HuH-7 (cell line): Measurements from ENCODE around the gene DYNC1I1.

ENCODE experiments used
- DNase-seq: peaks from one replicate; pipeline ENCODE4 v3.0.0; 2011; ENCODE audit warnings: low spot score

DYNC1I1 gene

DNA sequence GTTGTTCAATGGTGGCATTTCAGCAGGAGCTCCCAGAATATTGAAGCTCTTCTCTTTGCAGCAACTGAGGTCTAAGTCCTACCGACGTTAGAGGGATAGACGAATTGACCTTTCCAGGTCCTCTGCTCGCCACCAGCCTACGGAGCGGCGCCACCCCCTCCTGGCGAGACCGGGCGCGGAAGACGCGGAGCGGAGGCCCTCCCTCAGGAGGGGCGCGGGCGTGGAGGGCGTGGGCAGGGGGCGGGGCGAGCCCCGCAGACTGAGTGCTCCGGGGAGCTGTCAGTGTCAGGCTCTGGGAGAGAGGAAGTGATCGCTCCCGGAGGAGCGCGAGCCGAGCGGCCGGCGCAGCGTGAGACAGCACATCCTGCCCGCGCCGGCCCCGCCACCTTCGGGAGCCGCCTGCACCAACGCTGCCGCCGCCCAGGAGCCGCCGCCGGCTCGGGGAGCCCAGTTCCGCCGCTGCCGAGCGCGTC lies at the start of gene DYNC1I1:
Gene DYNC1I1, plus strand, starts transcription at position 257 of the 473 bp plus-strand sequence. CDS start 32,176 bp downstream, outside the sequence.
- DNase-seq, result peak; percentile 80

DNA sequence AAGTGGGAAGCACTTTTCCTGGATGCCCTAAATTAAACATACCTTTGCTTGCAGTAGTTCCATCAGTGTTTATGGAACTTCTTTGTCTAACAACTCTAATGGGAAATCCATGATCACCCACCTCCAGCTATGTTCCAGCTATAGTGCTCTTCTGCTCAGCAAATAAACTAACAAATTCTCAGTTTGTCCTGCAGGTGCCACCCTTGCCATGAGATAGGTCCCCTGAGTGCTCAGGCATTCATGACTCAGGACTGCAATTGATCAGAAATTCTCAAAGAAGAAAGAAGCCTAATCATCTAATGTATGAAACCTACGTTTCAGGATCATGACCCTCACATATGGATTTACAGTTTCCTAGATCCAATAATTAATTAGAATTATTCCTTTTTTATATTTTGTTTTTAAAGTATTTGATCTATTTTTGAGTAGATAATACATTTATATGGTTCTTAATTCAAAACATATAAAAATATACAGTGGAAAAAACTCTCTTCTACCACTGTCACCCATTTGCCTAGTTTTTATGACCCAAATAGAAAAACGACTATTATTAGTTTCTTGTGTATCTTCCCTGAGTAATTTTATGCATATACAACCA lies 48.7 kb upstream of the DYNC1I1 start:
- DNase-seq, result peak; percentile 46

DNA sequence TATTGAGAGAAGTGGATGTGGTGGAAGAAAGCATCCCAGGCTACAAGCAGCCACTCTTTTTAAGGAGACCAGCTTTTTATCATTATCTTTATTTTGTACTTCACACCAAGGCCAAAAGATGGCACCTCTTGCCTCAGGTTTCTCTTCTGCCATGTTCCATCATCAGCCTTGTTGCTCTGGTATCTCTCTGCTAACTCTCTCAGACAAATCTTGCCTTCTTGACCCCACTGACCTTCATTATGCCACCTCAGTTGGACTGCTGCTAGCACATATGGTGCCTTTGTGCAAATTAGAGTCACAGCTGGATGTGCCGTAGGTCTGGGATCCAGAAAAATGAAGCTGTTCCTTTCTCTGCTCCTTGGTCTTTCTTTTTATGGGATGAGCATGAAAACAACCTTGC lies 47.1 kb upstream of the DYNC1I1 start:
- DNase-seq, result peak; percentile 10

DNA sequence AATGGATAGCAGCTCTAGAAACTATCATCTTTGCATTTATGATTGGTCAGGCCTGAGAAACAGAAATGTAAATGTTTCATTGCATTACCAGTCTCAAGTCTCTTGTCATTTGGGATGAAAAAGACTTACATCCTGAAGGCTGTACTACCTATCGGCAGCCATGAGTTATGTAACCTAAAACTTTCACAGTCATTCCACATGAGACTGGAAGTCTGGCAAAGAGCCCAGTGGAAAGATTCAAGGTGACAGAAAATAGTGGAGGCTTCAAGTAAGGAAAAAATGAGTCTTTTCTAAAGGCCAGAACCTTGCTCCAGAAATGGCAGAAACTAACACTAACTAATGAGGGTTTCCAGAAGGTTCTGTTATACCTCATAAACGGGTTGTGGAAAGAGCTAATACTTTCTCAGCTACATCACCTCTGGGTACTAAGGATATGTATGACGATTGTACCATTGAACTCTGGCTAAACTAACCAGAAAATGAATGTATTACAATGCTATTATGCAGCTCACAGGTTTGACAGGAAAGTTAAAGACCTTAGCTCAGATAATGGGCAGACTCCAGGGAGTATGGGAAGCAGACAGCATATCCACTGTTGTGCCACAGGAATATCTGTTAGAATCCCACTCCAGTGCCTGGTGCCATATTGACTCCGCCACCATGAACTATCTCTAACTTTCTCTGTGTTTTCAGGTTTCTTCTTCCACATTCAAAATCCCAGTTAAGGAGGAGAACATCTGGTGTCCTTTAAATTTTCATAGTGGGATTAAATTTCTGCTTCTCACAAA lies 41.7 kb upstream of the DYNC1I1 start:
- DNase-seq, result no peak

DNA sequence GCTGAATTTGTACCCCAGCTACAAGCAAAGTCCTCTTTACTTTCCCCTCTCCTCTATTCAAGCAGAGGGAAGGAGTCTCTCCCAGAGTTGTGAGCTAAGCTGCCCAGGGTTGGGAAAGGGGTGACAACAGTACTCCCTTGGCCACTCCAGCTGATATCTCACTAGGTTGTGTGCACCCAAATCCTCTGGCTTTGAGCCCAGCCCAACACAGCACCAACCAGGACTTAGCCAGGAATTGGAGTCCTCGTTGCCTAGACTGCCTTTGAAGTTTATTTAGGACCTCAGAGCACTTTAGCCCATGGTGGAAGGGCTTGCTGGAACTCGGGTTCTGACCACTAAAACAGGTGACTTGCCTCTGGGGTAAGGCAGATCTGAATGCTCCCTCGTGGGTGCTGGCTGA lies 35.7 kb upstream of the DYNC1I1 start:
- no peak for DNase-seq

DNA sequence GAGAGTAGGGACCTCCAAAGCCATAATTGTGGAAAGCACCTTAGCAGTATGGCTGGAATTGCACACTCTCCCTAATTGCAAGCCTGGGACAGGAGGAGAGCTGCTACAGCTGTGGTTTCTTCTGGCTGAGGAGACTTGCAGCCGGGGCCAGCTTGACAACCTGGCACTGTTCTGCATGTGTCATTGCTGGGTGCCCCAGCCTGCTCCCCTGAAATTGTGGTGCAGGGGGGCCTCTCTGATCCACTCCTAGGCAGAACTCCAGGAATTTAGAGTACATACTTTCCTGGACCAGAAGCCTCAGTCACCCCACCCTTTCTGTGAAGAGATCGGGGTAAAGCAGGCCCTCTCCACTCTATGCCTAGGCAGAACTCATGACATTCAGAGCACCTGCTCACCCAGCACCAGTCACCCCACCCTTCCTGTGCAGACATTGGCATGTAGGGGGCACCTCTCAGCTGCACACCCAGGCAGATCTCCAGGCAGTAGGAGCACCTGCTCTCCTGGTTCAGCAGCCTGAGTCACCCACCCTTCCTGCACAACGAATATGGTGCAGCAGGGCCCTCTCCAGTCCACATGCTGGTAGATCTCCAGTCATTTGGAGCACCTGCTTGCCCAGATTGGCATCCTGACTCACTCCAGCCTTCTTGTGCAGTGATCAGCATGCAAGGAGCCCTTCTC lies 34.4 kb upstream of the DYNC1I1 start:
- no peak for DNase-seq

DNA sequence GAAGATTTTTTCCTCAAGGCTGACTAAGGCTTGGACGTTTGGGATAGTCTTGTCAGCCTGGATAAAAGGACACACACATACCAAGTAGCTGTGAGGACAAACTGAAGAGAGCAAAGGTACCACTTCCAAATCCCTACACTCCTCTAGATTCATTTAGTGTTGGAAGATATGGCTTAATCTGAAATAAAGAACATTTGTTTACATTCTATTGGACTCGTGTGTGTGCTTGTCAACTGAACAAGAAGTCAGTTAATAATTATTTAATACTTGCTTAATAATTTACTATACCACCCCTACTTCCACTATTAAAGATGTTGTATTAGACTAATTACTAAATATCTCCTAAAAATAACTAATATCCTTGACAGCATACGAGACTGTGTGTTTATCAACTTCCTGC lies 23.3 kb upstream of the DYNC1I1 start:
- no peak for DNase-seq

DNA sequence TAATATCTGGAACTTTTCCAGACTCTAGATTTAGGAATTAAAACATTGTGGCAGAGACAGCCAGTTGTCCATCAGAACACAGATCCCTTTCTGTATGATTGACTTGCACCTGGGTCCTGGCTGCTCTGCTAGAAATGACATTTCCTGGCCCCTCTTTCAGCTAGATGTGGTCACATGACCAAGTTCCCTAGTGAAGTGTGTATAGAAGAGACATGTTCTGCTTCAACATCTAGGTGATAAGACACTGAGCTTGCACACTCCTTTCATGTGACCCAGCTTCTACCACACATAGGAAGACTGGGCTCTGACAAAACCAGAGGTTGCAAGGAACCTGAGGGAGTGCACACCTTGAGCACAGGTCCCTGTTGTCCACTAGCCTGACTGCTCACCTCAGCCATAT lies 22.8 kb upstream of the DYNC1I1 start:
- DNase-seq, result no peak

DNA sequence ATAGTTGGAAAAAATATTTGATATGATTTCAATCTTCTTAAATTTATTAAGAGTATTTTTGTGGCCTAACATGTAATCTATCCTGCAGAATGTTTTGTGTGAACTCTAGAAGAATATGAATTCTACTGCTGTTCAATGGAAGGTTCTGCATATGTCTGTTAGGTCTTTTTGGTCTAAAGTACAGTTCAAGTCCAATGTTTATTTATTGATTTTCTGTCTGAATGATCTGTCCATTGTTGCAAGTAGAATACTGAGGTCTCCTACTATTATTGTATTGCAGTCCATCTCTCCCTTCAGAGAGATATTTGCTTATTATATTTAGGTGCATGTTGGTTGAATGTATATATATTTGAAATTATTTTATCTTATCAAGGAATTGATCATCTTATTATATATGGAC lies 18.9 kb upstream of the DYNC1I1 start:
- DNase-seq, result no peak

DNA sequence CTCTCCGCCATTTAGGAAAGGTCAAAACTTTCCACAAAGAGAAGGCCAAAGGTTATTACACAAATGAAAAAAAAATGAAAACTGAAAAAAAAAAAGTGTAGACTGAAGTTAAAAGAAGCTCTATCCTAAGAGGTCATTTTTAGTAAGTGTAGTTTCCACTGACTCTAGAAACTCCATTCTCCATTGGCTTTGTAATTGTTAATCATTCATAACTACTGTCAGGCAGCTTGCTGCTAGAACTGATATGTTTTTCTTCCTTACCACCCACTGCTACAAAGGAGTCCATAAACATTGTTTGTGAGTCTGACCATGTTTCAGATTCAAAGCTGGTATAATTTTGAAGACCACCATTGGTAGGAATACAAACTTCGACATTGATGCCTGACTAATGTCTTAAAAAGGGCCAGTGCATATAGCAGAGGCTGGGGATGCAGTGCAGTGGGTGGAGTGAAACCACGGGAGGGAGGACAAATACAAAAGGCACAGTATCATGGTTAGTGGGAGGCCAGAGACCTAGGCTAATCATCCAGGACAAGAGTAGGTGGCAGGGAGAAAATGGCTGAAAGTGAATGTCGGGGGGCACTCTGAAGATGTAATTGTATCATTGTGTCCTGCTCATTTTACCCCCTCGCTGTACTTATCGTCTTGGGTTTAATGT lies 16.9 kb upstream of the DYNC1I1 start:
- DNase-seq, result no peak

DNA sequence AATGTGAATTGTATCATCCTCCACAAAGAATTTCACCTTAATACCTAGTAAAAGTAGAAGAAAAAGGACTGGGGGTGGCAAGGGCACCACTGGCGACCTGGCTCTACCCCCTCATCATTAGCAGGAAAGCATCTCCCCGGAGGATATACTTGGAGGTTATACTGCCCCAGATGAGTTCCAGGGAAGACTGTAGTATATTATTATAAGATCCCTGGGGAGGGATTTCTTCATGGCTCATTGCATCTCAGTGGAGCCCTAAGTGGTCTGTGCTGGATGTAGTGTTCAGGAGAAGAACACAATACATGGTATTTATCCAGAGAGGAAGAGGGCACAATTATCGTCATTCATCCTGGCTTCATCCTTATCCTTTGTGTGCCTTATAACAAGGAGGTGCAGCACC lies 14.2 kb upstream of the DYNC1I1 start:
- DNase-seq, result no peak

DNA sequence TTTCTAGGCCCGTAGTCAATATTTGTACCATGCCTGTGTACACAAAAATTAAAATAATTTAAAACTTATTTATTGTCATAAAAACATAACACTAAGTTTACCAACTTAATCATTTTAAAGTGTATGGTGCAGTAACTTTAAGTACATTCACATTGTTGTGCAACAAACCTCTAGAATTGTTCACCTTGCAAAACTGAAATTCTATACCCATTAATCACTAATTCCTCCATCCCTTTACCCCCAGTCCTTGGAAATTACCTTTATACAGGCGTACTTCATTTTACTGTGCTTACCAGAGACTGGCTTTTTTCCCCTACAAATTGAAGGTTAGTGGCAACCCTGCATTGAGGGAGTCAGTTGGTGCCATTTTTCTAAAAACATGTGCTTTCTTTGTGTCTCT lies 6.3 kb upstream of the DYNC1I1 start:
- DNase-seq, result no peak

DNA sequence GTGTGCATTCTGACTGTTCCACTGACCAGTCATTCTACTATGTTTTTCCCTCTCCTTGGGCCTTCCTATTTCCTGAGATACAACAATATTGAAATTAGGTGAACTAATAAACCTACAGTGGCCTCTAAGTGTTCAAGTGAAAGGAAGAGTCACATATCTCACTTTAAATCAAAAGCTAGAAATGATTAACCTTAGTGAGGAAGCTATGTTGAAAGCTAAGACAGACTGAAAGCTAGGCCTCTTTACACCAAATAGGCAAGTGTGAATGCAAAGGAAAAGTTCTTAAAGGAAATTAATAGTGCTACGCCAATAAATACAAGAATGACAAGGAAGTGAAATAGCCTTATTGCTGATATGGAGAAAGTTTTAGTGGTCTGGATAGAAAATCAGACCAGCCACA lies 5.7 kb upstream of the DYNC1I1 start:
- no peak for DNase-seq

DNA sequence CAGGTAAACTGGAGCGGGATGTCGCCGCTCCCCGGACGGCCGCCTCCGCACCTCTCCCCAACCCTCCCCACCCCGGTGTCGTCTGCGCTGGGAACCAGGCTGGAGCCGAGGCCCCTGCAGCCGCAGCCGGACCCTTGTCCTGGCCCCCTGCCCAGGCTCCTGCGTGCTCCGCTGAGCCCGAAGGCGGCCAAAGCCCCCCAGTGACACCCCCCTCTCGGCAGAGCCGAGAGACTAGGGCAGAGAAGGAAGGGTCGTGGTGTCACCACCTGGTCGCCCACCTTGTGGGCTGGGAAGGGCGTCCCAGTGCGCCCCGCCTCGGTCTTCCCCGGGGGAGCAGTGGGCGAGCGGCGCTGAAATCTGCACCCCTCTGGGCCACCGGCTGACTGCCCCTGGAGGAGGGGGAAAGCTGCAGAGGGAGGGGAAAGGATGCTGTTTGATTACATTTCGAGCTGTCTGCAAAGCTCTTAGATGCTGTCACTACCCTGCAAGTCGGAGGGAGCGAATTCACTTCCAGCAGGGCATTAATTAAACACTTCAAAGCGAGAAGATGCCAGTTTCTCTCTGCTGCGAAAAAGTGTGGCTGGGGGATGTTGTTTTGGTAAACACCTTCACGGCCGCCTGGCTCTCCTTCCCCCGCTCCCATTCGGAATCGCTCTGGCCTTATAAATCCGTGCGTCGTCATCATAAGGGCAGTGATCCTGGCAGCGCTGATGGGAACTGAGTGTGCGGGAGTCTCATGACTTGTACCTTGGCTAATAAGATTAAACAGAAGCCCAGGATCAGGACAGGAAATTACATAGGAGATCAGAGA lies 622 bp downstream of the DYNC1I1 start:
- no peak for DNase-seq

DNA sequence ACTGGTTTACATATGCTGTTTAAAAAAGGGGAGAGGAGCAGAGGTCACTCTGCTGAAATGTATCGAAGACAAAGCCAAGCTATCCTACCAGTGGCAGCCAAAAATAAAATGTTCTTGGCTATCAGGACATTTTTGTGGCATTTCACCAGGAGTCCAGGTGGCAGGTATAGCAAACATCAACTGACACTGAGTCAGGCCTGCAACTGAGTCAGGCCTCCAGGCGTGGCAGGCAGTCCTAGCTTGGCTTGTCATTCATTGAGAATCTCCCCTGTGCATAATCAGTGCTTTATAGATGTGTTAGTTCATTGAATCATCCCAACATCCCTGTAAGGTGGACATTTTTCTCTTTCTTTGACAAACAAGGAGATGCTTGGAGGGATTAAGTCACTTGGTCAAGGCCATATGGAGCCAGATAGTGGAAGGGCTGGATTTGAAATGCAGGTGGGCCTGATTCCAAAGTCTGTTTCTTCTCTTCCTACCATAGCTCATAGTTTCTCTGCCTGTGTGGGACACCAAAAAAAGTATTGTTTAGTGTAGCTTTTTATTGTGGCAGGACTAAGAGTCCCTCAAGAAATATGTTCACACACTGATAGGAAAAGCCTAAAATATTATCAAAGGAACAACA lies 4.3 kb downstream of the DYNC1I1 start:
- DNase-seq, result no peak

DNA sequence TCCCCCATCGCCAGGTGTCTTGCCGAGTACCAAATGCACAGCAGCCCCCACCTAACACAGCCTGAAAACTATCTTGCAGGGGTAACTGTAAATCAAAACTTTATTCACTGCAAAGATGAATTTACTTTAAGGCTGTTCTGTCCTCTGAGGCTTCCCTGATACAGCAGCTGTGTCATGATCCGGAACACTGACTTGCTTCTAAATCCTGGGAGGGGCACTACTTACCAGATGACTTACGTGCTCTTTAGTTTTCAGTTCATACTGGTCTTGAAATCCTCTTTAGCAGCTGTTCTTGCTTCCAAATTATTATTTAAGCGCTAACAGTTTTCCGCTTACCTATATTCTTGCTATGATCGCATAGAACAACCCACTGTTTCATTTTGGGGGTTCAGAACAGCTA lies 4.9 kb downstream of the DYNC1I1 start:
- no peak for DNase-seq

DNA sequence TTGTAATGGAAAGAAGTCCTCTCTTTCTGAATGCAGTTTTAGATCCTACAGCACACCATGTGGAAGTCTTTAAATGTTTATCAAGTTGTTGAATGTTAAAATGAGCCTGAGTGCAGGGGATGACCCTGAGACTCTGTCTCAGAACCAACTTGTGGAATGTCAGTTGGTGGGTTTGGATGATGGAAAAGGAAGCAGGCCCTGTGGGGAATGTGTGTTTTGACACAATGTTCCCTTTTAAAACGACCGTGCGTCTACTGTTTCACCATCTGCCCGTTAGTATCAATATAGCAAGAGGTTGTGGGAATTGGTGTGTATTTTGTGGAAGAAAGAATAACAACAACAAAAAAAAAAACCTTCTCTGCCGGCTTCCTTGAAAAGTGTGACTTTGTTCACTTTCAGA lies 8.3 kb downstream of the DYNC1I1 start:
- no peak for DNase-seq

DNA sequence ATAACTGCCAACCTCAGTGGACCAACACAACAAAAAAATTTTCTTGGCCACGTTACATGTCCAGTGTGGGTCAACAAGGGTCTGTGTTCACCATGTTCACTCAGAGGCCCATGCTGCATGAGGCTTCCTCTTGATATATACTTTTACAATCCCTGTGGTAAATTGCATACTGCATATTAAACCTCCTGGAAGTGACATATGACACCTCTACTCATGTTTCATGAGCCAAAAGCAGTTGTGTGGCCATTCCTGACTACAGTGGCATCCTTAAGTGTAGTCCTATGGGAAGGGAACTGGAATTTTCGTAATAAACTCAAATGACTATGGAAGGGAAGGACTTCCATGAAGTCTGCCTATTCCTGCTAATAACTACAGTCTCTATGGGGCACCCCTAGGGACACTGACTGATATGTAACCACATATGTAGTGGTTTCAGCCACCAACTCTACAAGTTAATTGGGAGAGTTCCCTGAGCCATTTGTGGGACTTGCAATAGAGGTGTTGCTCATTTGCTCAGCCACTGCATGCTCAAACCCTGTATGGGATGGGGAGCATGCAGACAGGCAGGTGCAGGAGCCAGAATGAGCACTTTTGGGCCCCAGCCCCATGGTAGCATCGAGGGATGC lies 9.7 kb downstream of the DYNC1I1 start:
- DNase-seq, result no peak

DNA sequence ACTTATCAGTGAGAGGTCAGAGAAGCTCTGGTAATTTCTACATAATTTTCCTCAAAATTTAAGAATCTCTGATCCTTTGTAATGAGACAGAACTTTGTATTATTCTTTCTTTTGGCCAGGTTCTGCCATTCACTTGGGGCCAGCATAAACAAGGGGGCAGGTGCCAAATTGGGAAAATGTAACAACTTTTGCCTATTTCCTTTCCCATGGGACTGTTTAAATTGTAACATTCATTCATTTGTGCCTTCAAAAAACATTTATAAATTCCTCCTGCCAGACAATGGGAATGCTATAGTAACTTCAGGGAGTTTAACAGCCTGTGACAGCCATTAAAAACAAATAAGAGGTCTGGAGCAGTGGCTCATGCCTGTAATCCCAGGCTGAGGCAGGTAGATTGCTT lies 12.4 kb downstream of the DYNC1I1 start:
- no peak for DNase-seq

DNA sequence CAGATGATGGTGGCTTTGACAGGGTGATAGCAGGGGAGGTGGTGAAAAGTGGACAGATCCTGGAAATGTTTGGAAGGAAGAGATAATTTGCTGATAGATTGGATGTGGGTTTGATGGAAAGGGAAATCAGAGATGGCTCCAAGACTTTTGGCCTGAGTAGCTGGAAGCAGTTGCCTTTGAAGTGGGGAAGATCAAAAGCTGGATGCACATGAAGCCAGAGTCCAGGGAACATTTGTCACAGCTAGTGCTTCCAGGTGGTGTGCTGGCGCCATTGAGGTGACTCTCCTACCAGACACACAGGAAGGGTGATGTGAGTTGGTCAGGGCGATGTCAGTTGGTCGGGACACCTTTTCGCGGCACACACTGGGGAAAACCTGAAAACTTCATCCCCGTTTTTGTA lies 15.9 kb downstream of the DYNC1I1 start:
- DNase-seq, result no peak

DNA sequence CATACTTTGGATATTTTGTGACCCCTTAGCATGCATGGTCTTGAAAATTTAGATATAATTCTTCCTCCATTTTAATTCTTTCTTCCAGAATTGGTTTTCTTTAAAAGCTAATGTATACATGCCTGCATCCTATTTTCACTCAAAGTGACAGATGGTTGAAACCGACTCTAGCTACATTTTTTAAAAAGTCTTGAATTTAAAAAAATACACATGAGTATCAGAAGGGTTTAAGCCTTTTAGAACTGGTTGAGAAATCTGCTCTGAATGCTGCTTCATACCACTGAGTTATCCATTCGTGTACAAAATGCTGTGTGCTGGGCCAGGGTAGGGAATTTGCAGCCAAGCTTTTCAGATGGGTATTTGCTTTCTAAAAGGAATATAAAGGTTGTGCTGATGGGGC lies 16.5 kb downstream of the DYNC1I1 start:
- DNase-seq, result no peak
